Measurements from ENCODE around the gene CDK6. TPM values are rescaled to one million over a fixed set of nuclear protein-coding genes. Genes with fewer than 3 reads are reported as not detected.

Gene CDK6
- total and polyA plus RNA-seq, 2 experiments from 2014 or later, result 28.7 to 81.6 TPM

GRCh38 chr7:92674379-92674778 is 162.0 kb downstream of the CDK6 start:
- Histone ChIP-seq H3K27ac (no peak overlapping the region), H3K4me1 (ENCODE audit: low read depth) (no peaks in the 10 kb centered on the region), H3K9me3 (ENCODE audit: low read depth) (no peaks in the 10 kb centered on the region), H3K36me3 (peaks cover 12% of the 10 kb centered on the region), H3K4me3 (no peak overlapping the region), H3K27me3 (no peaks in the 10 kb centered on the region)
- TF ChIP-seq CTCF (IDR thresholded peaks at IDR 0.05; ENCODE audit: low read depth, low read length), result no peak
- no peak for DNase-seq (ENCODE audit: low read depth in 1 of 2, low spot score in 1 of 2)

GRCh38 chr7:92671505-92672169 is 164.7 kb downstream of the CDK6 start:
- peaks cover 12% of the 10 kb centered on the region for H3K36me3 ChIP-seq
- H3K9me3 ChIP-seq (ENCODE audit: low read depth), result no peaks in the 10 kb centered on the region
- H3K27ac ChIP-seq, result no peak overlapping the region
- no peak for DNase-seq (ENCODE audit: low read depth in 1 of 2, low spot score in 1 of 2)
- no peaks in the 10 kb centered on the region for H3K4me1 ChIP-seq (ENCODE audit: low read depth)
- no peak overlapping the region for H3K4me3 ChIP-seq
- no peaks in the 10 kb centered on the region for H3K27me3 ChIP-seq
- TF ChIP-seq CTCF (IDR thresholded peaks at IDR 0.05; ENCODE audit: low read depth, low read length), result no peak

- DNase-seq (ENCODE audit: low read depth in 1 of 2, low spot score in 1 of 2), result no peak
- TF ChIP-seq CTCF (IDR thresholded peaks at IDR 0.05; ENCODE audit: low read depth, low read length), result no peak
- H3K4me1 ChIP-seq (ENCODE audit: low read depth), result no peaks in the 10 kb centered on the region
- no peaks in the 10 kb centered on the region for H3K27me3 ChIP-seq
- no peak overlapping the region for H3K4me3 ChIP-seq
- H3K27ac ChIP-seq, result no peak overlapping the region
- H3K9me3 ChIP-seq (ENCODE audit: low read depth), result no peaks in the 10 kb centered on the region
- H3K36me3 ChIP-seq, result peaks cover 12% of the 10 kb centered on the region
These were observed 166.0 kb downstream of the CDK6 start for GRCh38 chr7:92670204-92670851.

DNA sequence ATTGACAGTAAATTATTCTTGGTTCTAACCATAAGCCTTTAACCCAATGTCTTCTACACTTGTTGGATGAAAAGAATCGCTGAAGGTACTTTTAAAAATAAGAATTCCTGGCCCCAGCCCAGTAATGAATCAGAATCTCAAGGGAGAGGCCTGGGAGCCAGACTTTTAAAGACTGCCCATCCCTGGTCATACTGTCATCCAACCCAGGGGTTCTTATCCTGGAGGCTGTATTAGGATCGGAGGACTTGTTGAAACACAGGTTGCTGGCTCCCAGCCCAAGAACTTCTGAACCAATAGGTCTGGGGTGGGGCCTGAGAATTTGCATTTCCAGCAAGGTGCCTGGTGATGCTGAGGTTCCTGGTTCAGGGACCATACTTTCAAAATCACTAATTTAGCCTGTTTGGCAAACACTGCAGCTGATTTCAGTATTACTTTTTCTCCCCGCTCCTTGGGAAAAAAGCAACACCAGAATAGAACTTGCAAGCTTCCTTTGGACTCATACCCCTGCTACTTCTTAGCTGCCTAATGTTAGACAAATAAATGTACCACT is 166.7 kb downstream of the CDK6 start:
- no peaks in the 10 kb centered on the region for H3K9me3 ChIP-seq (ENCODE audit: low read depth)
- H3K4me3 ChIP-seq, result no peak overlapping the region
- H3K27ac ChIP-seq, result no peak overlapping the region
- H3K27me3 ChIP-seq, result no peaks in the 10 kb centered on the region
- peaks cover 12% of the 10 kb centered on the region for H3K36me3 ChIP-seq
- H3K4me1 ChIP-seq (ENCODE audit: low read depth), result no peaks in the 10 kb centered on the region
- TF ChIP-seq CTCF (IDR thresholded peaks at IDR 0.05; ENCODE audit: low read depth, low read length), result no peak
- DNase-seq (ENCODE audit: low read depth in 1 of 2, low spot score in 1 of 2), result no peak

DNA sequence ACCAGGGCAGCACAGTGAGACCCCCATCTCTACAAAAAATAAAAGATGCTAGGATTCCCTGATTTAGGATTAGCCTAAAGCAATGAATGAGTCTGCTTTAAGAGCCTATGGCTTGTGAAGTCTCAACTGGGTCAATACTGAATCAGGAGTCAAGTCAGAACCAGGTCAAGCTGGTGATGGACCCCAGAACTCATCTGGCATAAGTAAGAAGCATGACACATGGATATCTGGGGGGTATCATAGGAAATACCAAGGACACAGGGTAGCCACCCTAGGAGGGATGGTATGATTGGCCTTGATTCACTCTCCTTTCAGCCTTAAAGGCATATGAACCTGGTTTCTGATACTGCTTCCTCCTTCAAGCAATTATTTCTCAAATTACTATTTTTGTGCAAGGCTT is 167.8 kb downstream of the CDK6 start:
- DNase-seq (ENCODE audit: low read depth in 1 of 2, low spot score in 1 of 2), result no peak
- Histone ChIP-seq H3K4me3 (no peak overlapping the region), H3K9me3 (ENCODE audit: low read depth) (no peaks in the 10 kb centered on the region), H3K36me3 (peaks cover 12% of the 10 kb centered on the region), H3K27me3 (no peaks in the 10 kb centered on the region), H3K27ac (no peak overlapping the region), H3K4me1 (ENCODE audit: low read depth) (no peaks in the 10 kb centered on the region)
- TF ChIP-seq CTCF (IDR thresholded peaks at IDR 0.05; ENCODE audit: low read depth, low read length), result no peak
